GM13976 (cell line): ENCODE measurements around the gene ZNF280D.
"Not testable (repeated sequence)": the region's sequence is repeated elsewhere in the genome, so short reads cannot be mapped to it uniquely, and the experiment has no call there.

Experiments
- DNase-seq: peaks from one replicate; pipeline ENCODE4 v3.0.0; 2012; ENCODE audit warnings: low spot score
- CTCF ChIP-seq: IDR thresholded peaks from 2 replicates; pipeline ENCODE4 v1.5.1; 2012; ENCODE audit warnings: borderline replicate concordance, mild to moderate bottlenecking; ENCODE audit not compliant: insufficient read depth; ENCODE audit errors: extremely low read depth, missing control alignments, control extremely low read depth
- in situ Hi-C: fragments of 300-500 bp; cut with MboI; formaldehyde crosslinking; loops from one replicate; pipeline ENCODE4 v1.12.0; 2022; ENCODE audit warnings: low sequenced_read_pairs, mixed read lengths, inconsistent platforms; ENCODE audit not compliant: unreplicated experiment

The ZNF280D gene

GRCh38 chr15:56719774-56720555 is 13.3 kb downstream of the ZNF280D start:
- DNase-seq: no peak
- no peak for TF ChIP-seq CTCF
- in situ Hi-C loops: no loop called here

DNA sequence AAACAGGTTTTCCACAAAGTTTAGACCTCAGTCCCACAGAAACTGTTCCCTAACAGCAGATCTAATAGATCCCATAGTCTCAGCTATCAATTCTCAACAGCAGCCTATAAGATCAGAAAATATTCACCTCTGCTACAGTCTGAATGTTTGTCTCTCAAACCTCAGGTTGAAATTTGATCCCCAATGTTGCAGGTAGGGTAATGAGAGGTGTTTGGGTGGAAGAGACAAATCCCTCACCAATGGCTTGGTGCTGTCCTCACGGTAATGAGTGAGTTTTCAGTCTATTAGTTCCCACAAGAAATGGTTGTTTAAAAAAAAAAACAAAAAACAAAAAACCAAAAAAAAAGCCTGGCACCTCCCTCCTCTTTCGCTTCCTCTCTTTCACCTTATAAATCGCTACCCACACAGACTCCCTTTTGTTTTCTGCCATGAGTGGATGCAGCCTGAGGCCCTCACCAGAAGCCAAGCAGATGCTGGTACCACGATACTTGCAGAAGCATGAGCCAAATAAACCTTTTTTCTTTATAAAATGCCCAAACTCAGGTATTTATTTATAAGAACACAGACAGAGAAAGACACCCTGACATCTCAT is 14.2 kb downstream of the ZNF280D start:
- no peak for TF ChIP-seq CTCF
- no peak for DNase-seq
- in situ Hi-C loops: no loop called here

- DNase-seq: no peak
- no peak for TF ChIP-seq CTCF
- in situ Hi-C loops: no loop called here
These were observed 14.7 kb downstream of the ZNF280D start for GRCh38 chr15:56718560-56718959.

DNA sequence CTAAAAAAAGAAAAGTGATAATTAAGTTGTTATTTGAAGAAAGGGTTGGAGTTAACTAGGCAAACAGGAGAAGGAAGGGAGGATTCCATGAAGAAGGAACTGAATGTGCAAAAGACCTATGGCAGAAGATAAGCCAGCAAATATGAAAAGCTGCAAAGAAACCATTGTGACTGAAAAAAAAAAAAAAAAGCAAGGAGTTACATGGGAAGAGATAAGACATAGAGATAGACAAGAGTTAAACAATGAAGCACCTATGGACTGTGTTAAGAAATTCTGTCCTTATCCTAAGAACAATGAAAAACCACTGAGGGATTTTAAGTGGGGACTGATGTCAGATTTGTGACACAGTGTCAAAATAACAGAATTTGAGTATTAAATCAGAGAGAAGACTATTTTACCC is 17.0 kb downstream of the ZNF280D start:
- TF ChIP-seq CTCF: no peak
- in situ Hi-C loops: no loop called here
- no peak for DNase-seq

GRCh38 chr15:56715220-56715619 is 18.1 kb downstream of the ZNF280D start:
- no peak for DNase-seq
- in situ Hi-C loops: no loop called here

DNA sequence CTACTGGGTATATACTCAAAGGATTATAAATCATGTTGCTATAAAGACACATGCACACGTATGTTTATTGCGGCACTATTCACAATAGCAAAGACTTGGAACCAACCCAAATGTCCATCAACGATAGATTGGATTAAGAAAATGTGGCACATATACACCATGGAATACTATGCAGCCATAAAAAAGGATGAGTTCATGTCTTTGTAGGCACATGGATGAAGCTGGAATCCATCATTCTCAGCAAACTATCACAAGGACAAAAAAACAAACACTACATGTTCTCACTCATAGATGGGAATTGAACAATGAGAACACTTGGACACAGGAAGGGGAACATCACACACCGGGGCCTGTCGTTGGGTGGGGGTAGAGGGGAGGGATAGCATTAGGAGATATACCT is 23.8 kb downstream of the ZNF280D start:
- DNase-seq, in situ Hi-C loops: not testable (repeated sequence)

More at GRCh38 chr15:56715220-56715619, 18.1 kb downstream of the ZNF280D start:
- no peak for TF ChIP-seq CTCF

GRCh38 chr15:56699743-56700142 is 33.6 kb downstream of the ZNF280D start:
- in situ Hi-C loops: no loop called here
- DNase-seq: peak; percentile 11
- TF ChIP-seq CTCF: no peak
